ENCODE results near the gene TECPR2. TPM values are rescaled to one million over a fixed set of nuclear protein-coding genes. Genes with fewer than 3 reads are reported as not detected.

The TECPR2 gene
- total and polyA plus RNA-seq, 2 experiments from 2014 or later, result 9.5 to 20.1 TPM

- WGBS (ENCODE audit: low lambda C conversion rate, missing lambda C conversion rate), result 96% methylated on average over 15 of the region's 15 CpGs
- TF ChIP-seq EZH2 (IDR thresholded peaks at IDR 0.05; ENCODE audit: borderline replicate concordance) (no peak), CTCF (IDR thresholded peaks at IDR 0.05; ENCODE audit: poor library complexity) (no peak), EZH2phosphoT487 (IDR thresholded peaks at IDR 0.05; ENCODE audit: low read depth, severe bottlenecking, unreplicated experiment) (no peak)
Measured at GRCh38 chr14:102493096-102493495, 130.4 kb downstream of the TECPR2 start.

GRCh38 chr14:102493585-102493984, 130.8 kb downstream of the TECPR2 start:
- H3K27me3 ChIP-seq, result no peaks in the 10 kb centered on the region
- H3K9me2 ChIP-seq (replicated peaks; ENCODE audit: insufficient read depth), result no peaks in the 10 kb centered on the region
- H3K4me3 ChIP-seq, result no peak overlapping the region
- 96% methylated on average over 15 of the region's 15 CpGs for WGBS (ENCODE audit: low lambda C conversion rate, missing lambda C conversion rate)
- H2AFZ ChIP-seq, result no peak overlapping the region
- no peaks in the 10 kb centered on the region for H3K9me3 ChIP-seq (ENCODE audit: low read depth)
- no peak overlapping the region for H3K4me2 ChIP-seq
- TF ChIP-seq EZH2 (IDR thresholded peaks at IDR 0.05; ENCODE audit: borderline replicate concordance) (no peak), CTCF (IDR thresholded peaks at IDR 0.05; ENCODE audit: poor library complexity) (no peak), EZH2phosphoT487 (IDR thresholded peaks at IDR 0.05; ENCODE audit: low read depth, severe bottlenecking, unreplicated experiment) (no peak)
- no peak overlapping the region for H3K27ac ChIP-seq
- no peaks in the 10 kb centered on the region for H3K4me1 ChIP-seq (ENCODE audit: insufficient read depth)
- no peaks in the 10 kb centered on the region for H3K79me2 ChIP-seq
- H3K36me3 ChIP-seq (replicated peaks; ENCODE audit: insufficient read depth, low read depth), result no peaks in the 10 kb centered on the region
- peak; percentile 2 for DNase-seq (ENCODE audit: low spot score)
- H4K20me1 ChIP-seq (ENCODE audit: insufficient read depth, poor library complexity, severe bottlenecking), result no peaks in the 10 kb centered on the region

More at GRCh38 chr14:102493096-102493495, 130.4 kb downstream of the TECPR2 start:
- H4K20me1 ChIP-seq (ENCODE audit: insufficient read depth, poor library complexity, severe bottlenecking), result no peaks in the 10 kb centered on the region
- no peaks in the 10 kb centered on the region for H3K9me2 ChIP-seq (replicated peaks; ENCODE audit: insufficient read depth)
- no peak overlapping the region for H3K27ac ChIP-seq
- H3K27me3 ChIP-seq, result no peaks in the 10 kb centered on the region
- no peaks in the 10 kb centered on the region for H3K9me3 ChIP-seq (ENCODE audit: low read depth)
- no peaks in the 10 kb centered on the region for H3K4me1 ChIP-seq (ENCODE audit: insufficient read depth)
- no peak overlapping the region for H3K4me3 ChIP-seq
- DNase-seq (ENCODE audit: low spot score), result no peak
- no peaks in the 10 kb centered on the region for H3K36me3 ChIP-seq (replicated peaks; ENCODE audit: insufficient read depth, low read depth)
- H3K4me2 ChIP-seq, result no peak overlapping the region
- no peak overlapping the region for H2AFZ ChIP-seq
- no peaks in the 10 kb centered on the region for H3K79me2 ChIP-seq

DNA sequence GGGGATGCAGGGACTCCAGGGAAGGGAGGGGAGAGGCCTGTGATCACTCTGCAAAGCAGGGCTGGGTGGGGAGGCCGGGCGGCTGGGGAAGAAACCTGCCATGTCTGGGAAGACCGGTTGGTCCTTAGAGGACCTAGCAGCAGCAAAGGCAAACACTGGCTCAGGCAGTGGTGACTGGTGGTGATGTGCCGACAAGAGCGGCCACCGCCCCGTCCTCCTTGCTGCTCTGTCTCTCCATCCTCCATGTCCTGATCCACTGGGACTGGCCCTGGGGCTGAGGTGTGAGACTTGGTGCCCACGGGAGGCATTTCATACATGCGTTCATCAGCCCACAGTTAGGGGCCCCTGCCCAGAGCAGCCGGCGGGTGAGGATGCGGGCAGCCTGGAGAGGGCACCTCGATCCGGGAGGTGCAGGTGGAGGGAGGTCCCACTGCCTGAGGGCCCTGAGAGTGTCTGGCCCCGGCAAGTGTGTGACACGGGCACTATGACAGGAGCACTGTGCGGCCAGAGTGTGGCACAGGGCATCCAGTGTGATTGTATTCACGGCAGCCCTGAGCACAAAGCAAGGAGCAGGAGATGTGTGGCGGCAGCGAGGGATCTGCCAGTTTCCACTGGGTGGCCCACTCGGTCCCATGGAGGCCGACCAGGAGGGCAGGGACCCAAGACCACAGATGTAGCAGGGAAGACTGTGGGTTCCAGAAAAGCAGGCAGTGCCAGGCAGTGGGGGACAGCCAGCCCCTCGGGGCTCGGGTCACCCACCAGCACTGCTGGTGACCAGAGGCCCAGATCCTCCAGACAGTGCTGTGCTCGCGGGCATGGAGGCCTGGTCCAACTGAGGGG, 133.0 kb downstream of the TECPR2 start:
- H3K79me2 ChIP-seq, result no peaks in the 10 kb centered on the region
- 97% methylated on average over 26 of the region's 26 CpGs for WGBS (ENCODE audit: low lambda C conversion rate, missing lambda C conversion rate)
- no peak overlapping the region for H3K4me3 ChIP-seq
- no peaks in the 10 kb centered on the region for H3K4me1 ChIP-seq (ENCODE audit: insufficient read depth)
- H3K9me2 ChIP-seq (replicated peaks; ENCODE audit: insufficient read depth), result no peaks in the 10 kb centered on the region
- no peaks in the 10 kb centered on the region for H4K20me1 ChIP-seq (ENCODE audit: insufficient read depth, poor library complexity, severe bottlenecking)
- no peak for TF ChIP-seq CTCF (IDR thresholded peaks at IDR 0.05; ENCODE audit: poor library complexity)
- TF ChIP-seq EZH2phosphoT487 (IDR thresholded peaks at IDR 0.05; ENCODE audit: low read depth, severe bottlenecking, unreplicated experiment), result no peak
- H3K27ac ChIP-seq, result no peak overlapping the region
- peak; percentile 3 for DNase-seq (ENCODE audit: low spot score)
- no peaks in the 10 kb centered on the region for H3K27me3 ChIP-seq
- H3K36me3 ChIP-seq (replicated peaks; ENCODE audit: insufficient read depth, low read depth), result no peaks in the 10 kb centered on the region
- no peak overlapping the region for H2AFZ ChIP-seq
- H3K9me3 ChIP-seq (ENCODE audit: low read depth), result no peaks in the 10 kb centered on the region
- no peak overlapping the region for H3K4me2 ChIP-seq
